NCI-H524 (cell line): Measurements from ENCODE around the gene VDR.
A peak's percentile ranks its signal among the peaks of the same experiment; 100 is the strongest.
"Not testable (repeated sequence)": the region's sequence is repeated elsewhere in the genome, so short reads cannot be mapped to it uniquely, and the experiment has no call there.

Source experiments
- DNase-seq, 2 experiments: peaks; one replicate each; lab custom pipeline; 2025; lab: John Stamatoyannopoulos, UW

The VDR gene

GRCh38 chr12:47828976-47829482 is 75.8 kb downstream of the VDR start:
- DNase-seq: no peak

DNA sequence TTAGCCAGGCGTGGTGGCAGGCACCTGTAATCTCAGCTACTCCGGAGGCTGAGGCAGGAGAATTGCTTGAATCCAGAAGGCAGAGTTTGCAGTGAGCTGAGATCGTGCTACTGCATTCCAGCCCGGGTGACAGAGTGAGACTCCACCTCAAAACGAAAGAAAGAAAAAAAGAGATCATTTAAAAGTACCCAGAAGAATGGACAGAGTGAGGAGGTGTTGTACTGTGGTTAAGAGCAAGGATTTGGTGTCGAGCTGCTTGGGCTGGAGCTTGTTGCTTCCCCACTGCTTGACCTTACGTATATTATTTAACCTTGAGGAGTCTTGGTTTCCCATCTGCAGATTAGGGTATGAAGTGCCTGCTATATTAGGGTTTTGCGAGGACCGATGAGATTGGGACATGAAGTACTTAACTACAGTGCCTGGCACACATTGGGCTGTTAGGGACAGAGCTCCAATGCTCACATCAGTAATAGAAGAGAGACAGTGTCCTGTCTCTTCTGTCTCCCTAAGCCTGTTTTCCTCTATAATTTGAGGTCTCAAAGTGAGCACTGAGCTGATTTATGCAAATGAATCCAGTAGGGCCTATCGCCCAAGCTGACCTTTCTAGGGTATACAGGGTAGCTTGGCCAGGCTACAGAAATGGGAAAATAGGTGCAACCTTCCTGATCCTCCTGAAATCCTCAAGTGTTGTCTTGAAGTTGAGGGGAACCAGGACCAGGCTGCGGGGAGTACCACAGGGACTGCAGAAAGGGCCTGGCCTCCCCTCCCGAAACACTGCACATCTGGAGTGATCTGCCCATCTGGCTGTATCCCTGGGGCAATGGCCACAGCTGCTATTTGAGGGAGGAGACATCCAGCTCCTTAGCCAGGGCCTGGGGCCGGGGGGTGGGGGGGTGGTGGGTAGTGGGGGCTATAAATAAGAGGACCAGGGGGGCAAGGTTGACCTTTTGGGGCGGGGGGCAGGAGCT is 76.5 kb downstream of the VDR start:
- DNase-seq: no peak

- DNase-seq: no peak
These were observed 79.6 kb downstream of the VDR start for GRCh38 chr12:47825173-47825639.

- DNase-seq: no peak
These were observed 80.2 kb downstream of the VDR start for GRCh38 chr12:47824635-47825034.

- DNase-seq: no peak
These were observed 80.6 kb downstream of the VDR start for GRCh38 chr12:47824198-47824597.

DNA sequence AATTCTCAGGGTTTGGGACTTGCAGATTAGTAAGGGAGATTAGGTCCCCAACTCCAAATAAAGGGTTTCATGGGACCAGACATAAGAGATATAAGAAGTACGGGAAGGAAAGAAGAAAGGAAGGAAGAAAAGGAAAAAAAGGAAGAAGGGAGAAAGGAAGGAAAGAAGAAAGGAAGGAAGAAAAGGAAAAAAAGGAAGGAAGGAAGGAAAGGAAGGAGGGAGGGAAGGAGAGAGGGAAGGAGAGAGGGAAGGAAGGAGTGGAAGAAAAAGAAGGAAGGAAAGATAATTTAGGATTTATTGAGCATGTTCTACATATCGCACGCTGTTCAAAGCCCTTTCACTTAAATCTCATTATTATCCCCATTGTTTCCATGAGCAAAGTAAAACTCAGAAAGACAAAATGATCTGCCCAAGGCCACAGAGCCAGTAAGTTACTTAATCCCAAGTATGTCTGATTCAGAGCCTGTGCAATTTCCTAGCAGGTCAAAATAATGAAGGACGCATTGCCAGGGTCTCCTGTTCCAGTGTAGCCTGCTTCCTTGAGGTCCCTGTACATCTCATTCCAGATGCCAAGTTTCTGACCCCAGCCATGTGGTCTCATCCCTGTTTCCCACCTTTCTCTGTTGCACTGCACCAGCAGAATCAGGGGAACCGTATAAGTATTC is 81.2 kb downstream of the VDR start:
- DNase-seq: no peak

GRCh38 chr12:47822863-47823262 is 81.9 kb downstream of the VDR start:
- DNase-seq: no peak

- no peak for DNase-seq
These were observed 82.4 kb downstream of the VDR start for GRCh38 chr12:47822401-47822800.

GRCh38 chr12:47821346-47821706 is 83.5 kb downstream of the VDR start:
- DNase-seq: no peak

- no peak for DNase-seq
These were observed 84.0 kb downstream of the VDR start for GRCh38 chr12:47820631-47821345.

DNA sequence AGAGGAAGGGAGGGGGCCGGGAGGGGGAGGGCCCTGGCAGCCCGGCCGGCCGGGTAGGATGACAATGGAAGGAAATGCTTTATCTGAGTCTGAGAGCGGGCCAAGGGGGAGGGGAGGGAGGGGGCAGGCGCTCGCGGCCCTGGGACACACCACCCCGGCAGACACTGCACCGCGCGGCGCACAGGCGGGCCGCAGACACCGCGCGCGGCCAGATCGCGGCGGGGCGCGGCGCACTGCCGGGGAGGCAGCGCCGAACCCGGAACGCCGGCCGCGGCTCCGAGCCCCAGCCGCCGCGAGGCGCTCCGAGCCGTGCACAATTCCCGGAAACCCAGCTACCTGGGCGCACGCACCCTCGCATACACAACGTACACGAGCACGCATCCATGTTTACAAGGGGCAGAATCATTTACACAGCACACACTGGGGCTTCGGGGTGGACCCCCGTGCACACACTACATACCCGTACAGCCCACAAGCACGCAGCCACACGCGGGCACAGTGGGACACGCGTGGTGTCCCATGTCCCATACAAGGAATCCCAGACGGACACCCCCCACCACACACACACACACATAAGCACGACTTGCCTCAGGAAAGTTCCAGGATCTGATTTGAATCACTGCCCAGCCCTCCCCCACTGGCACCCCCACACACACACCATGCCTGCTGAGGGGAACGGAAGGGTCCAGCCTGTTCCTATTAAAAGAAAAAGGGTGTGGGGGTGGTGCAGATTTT is 84.7 kb downstream of the VDR start, which contains the start of gene HDAC7:
HDAC7 (minus strand) TSS at position 8 of the 735 bp plus-strand sequence. CDS start 118 bp downstream, outside the sequence.
- peak; percentile 31 to 47 for DNase-seq

- DNase-seq: no peak
These were observed 85.5 kb downstream of the VDR start for GRCh38 chr12:47819138-47819895.

- no peak for DNase-seq
These were observed 86.2 kb downstream of the VDR start for GRCh38 chr12:47818467-47819137.

- no peak for DNase-seq
These were observed 86.8 kb downstream of the VDR start for GRCh38 chr12:47818007-47818376.

DNA sequence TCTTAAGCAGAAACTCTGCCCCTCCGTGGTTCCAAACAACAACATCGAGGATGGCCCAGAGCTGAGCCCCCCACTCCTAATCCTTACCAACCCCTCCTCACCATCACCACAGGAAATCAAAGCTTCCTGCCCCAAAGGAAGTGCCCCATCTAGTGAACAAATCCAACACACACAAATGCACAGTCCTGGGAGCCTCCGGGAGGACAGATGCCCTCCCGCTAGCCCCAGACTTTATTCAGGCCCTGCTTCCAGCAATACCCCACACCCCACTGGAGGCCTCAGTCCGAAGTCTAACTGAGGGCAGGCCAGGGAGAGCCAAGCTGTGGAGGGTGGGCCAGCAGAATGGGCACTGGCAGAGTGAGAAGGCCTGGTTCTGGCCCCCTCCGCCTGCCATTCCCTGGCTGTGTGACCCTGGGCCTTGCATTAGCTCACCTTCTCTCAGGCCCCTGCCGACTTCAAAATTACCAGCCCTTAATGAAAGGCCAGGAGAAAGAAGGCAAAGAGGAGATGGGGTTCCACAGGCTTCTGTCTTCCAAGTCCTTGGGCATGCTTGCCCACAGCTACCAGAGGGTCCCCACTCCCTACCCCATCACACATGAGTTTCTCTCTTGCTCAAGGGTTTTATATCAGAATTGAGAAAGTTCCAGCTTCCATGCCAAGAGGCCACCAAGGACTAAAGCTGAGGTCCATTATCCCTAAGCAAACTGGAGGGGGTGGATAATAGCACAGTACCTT is 87.4 kb downstream of the VDR start:
- no peak for DNase-seq

DNA sequence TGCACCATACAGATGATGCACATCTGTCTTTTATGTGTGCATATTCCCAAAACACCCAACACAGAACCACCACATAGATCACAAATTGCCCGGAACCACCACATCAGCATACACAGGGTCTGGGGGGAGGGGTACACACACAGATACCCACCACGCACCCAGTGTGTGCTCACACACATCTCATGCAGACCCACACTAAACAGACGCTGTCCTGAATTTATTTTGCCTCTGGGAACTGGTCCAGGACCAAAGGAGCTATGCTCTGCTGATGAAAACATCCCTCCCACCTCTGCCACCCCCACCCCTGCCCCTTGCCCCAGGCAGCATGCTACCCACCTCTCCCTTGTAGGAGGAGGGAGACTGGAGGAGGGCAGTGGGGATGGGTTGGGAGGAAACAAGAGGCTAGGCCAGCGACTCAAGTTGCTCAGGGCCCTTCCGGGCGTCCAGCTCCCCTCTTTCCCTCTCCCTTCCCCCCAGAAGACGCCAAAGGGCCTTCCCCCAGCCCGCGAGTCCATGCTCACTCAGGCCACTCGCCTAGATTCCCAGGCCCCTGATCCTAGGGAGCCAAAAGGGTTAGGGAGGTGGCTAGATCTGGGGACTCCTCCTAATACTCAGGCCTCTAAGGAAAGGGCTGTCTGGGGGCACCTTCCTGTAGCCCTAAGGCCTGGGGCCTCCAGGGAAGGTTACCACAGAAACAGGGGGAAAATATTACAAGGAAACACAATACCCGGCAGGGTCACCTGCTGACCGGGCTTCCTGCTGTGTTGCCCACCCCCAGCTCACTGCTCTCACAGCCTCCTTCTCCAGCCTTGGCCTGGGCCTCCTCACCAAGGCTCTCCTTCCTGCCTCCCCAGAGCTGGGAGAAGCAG is 88.2 kb downstream of the VDR start:
- DNase-seq: no peak

- DNase-seq: not testable (repeated sequence)
These were observed 89.3 kb downstream of the VDR start for GRCh38 chr12:47815447-47815846.

- no peak for DNase-seq
These were observed 90.1 kb downstream of the VDR start for GRCh38 chr12:47814539-47815170.
